Measurements from ENCODE around the gene GRHL1.
"Not testable (repeated sequence)": the region's sequence is repeated elsewhere in the genome, so short reads cannot be mapped to it uniquely, and the experiment has no call there.

Gene GRHL1

DNA sequence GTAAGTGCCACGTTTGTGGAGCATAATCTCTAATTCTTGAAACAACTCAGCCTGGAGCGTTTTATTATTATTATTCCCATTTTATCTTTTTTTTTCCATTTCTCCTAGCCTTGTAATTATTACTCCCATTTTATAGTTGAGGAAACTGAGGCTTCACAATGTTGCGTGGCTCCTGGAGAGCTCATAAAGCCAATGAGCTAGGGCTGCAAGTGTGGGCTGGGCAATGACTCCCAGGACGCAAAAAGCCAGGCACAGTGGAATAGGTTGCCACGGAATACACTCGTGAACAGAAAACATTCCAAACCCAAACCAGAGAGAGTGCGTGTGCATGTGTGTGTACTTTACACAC lies 78.4 kb downstream of the GRHL1 start:
- TF ChIP-seq, protein P1, sequence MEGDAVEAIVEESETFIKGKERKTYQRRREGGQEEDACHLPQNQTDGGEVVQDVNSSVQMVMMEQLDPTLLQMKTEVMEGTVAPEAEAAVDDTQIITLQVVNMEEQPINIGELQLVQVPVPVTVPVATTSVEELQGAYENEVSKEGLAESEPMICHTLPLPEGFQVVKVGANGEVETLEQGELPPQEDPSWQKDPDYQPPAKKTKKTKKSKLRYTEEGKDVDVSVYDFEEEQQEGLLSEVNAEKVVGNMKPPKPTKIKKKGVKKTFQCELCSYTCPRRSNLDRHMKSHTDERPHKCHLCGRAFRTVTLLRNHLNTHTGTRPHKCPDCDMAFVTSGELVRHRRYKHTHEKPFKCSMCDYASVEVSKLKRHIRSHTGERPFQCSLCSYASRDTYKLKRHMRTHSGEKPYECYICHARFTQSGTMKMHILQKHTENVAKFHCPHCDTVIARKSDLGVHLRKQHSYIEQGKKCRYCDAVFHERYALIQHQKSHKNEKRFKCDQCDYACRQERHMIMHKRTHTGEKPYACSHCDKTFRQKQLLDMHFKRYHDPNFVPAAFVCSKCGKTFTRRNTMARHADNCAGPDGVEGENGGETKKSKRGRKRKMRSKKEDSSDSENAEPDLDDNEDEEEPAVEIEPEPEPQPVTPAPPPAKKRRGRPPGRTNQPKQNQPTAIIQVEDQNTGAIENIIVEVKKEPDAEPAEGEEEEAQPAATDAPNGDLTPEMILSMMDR (IDR thresholded peaks at IDR 0.05; ENCODE audit: low read depth, low read length) = no peak
- H3K4me3 ChIP-seq (ENCODE audit: low read depth, low read length) = no peak overlapping the region

DNA sequence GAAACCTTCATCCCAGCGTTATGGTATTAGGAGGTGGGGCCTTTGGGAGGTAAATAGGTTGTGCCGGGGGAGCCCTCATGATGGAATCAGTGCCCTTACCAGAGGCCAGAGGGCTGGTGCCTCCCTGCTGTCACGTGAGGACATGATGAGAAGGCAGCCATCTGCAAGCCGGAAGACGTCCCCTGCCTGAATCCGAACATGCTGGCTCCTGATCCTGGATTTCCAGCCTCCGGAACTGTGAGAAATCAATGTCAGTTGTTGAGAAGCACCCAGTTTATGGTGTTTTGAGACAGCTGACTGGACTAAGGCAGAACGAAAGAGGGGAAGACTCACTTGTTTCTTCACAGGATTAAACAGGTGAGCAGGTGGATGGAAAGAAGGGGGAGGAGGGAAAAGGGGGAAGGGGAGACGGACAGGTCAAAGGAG lies 78.8 kb downstream of the GRHL1 start:
- no peak overlapping the region for H3K4me3 ChIP-seq (ENCODE audit: low read depth, low read length)
- TF ChIP-seq, protein P1 (IDR thresholded peaks at IDR 0.05; ENCODE audit: low read depth, low read length) = no peak

DNA sequence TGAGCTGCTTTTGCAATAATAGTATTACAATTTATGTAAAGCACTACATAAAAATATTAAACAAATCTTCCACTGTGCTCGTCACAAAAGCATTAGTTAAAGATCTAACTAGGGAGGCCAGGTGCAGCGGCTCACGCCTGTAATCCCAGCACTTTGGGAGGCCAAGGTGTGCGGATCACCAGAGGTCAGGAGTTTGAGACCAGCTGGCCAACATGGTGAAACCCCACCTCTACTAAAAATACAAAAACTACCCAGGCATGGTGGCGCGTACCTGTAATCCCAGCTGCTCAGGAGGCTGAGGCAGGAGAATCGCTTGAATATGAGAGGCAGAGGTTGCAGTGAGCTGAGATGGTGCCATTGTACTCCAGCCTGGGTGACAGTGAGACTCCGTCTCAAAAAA lies 79.3 kb downstream of the GRHL1 start:
- not testable (repeated sequence) for H3K4me3 ChIP-seq (ENCODE audit: low read depth, low read length)

DNA sequence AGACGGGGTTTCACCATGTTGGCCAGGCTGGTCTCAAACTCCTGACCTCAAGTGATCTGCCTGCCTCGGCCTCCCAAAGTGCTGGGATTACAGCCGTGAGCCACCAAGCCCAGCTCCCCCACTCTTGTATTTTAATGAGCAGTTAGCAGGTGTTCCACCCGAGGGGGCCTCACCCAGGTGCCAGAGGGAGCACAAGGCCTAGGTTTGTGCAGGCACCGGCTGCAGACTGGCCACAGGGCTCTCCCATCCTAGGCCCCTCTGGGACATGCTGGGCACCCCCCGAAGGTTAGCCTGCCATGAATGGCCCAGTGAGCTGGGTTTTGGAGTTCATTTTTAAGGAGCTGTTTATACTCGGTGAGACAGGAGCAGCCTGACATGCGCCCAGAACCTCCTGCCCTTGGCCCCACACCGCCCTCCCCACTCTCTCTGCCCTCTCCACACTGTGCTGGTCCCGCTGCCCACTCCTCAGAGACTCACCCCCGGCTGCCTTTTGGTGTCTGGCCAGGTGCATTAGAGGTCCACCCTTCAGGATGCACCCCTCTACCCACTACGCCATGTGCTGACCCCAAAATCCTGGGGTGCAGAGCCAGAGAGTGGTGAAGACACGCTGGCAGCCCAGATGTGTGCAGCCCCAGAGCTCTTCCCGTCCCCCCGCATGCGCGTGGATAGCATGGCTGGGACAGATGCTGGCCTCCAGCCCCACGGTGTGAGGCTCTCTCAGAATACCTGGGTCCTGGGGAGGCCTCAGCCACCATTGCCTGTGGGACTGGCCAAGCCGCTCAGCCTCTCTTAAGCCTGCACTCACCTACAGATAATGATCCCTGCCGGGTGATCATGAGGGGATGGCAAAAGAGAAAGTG lies 80.6 kb downstream of the GRHL1 start:
- H3K4me3 ChIP-seq (ENCODE audit: low read depth, low read length) = no peak overlapping the region
- TF ChIP-seq, protein P1 (IDR thresholded peaks at IDR 0.05; ENCODE audit: low read depth, low read length) = no peak

DNA sequence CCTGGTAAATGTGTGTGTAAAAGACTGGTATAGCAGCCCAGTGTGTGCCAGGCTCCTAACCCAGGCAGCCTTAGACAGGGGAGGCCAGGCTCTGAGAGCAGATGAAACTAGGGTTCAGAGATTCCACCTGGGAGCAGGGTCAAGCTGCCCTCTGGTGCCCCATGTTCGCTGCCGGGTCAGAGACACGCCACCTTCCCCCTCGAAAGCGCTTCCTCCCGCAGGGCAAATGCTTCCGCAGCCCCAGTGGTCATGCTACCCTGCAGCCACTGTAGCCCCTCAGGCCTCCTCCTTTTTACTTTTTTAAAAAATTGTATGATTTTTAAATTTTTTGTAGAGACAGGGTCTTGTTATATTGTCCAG lies 81.2 kb downstream of the GRHL1 start:
- H3K4me3 ChIP-seq (ENCODE audit: low read depth, low read length) = no peak overlapping the region
- TF ChIP-seq, protein P1 (IDR thresholded peaks at IDR 0.05; ENCODE audit: low read depth, low read length) = no peak

DNA sequence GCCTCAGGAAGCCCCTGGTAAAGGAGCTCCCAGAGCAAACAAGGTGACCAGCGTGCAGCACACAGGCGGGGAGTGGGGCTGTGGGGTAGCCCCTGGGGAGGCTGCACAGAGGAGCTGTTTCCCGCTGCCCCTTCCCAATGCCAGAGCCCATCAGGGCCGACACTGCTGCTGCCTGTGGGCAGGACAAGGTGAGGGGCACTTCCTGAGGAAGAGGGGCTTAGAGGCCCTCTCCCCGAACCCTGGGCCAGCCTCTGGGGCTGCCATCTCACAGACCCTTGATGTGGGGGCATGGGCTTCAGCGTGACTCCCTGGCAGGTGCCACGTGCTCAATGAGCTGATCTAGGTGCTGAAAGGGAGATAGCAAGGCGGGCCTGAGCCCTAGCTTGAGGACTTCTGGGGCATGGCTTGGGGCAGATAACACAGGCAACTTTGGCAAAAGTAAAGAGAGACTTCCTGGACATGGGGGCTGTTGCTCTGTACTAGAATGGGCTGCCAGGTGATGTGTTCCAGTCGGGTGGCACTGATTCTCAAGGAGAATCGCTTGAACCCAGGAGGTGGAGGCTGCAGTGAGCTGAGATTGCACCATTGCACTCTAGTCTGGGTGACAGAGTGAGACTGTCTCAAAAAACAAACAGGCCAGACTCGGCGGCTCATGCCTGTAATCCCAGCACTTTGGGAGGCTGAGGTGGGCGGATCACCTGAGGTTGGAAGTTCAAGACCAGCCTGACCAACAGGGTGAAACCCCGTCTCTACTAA lies 81.9 kb downstream of the GRHL1 start:
- H3K4me3 ChIP-seq (ENCODE audit: low read depth, low read length) = no peak overlapping the region
- TF ChIP-seq, protein P1 (IDR thresholded peaks at IDR 0.05; ENCODE audit: low read depth, low read length) = no peak

DNA sequence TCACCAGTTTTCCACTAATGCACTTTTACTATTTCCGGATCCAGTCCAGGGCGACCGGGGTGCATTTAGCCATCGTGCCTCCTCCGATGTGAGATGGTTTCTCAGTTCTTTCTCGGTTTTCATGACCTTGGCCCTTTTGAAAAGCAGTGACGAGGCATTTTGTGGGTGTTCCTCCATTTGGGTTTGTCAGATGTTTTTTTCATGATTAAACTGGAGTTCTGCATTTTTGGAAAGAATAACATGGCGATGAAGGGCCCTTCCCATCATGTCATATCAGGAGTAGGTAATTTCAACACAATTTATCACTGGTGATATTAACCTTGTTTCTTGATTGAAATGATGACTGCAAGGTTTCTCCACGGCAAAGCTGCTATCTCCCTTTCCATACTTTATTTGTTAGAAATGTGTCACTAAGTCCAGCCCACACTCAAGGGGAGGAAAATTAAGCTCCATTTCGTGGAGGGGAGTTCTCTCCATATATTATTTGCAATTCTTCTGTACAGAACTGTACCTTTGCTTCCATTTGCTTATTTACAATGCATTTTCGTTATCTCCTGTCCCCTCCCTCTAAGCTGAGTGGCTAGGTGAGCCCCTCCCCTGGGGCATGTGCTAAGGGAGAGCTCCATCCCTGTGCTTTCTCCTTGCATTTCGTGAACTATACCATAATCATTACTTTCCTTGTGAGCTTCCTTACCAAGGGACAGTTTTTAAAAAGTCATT lies 83.0 kb downstream of the GRHL1 start:
- TF ChIP-seq, protein P1 (IDR thresholded peaks at IDR 0.05; ENCODE audit: low read depth, low read length) = no peak
- no peak overlapping the region for H3K4me3 ChIP-seq (ENCODE audit: low read depth, low read length)

Measured in WI38 (cell line).